Activated CD4-positive, alpha-beta T cell treated with anti-CD3 and anti-CD28 coated beads, Interleukin-2, amount 50 U/mL, for 1 hour (primary cell): ENCODE measurements around the gene RABEP2.
A peak's percentile ranks its signal among the peaks of the same experiment; 100 is the strongest.
"Not testable (repeated sequence)": the region's sequence is repeated elsewhere in the genome, so short reads cannot be mapped to it uniquely, and the experiment has no call there.

Experiments used
- DNase-seq: peaks from one replicate; pipeline ENCODE4 v3.0.0-alpha.2; 2020

RABEP2 gene

DNA sequence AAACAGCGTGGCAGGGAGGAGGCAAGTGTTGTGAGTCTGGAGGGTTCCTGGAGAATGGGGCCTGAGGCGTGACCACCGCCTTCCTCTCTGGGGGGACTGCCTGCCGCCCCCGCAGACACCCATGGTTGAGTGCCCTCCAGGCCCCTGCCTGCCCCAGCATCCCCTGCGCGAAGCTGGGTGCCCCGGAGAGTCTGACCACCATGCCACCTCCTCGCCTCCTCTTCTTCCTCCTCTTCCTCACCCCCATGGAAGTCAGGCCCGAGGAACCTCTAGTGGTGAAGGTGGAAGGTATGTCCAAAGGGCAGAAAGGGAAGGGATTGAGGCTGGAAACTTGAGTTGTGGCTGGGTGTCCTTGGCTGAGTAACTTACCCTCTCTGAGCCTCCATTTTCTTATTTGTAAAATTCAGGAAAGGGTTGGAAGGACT is 6.8 kb upstream of the RABEP2 start, which contains the start of gene CD19:
Gene CD19 (plus strand): TSS at position 171 of the 425 bp plus-strand sequence. CDS start 30 bp downstream, at position 201.
- no peak for DNase-seq

DNA sequence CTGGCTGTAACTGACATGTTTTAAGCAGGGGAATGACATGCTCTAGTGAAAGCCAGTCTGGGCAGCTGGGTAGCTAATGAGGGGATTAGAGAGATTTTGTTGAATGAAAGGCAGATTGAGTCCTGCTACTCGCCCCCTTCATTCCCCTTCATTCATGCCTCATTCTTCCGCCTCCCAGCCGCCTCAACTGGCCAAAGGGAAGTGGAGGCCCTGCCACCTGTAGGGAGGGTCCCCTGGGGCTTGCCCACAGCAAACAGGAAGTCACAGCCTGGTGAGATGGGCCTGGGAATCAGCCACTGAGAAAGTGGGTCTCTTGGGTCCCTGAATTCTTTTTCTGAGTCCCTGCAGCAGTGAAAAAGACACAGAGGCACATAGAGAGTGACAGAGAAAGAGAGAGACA is 5.6 kb upstream of the RABEP2 start:
- no peak for DNase-seq

DNA sequence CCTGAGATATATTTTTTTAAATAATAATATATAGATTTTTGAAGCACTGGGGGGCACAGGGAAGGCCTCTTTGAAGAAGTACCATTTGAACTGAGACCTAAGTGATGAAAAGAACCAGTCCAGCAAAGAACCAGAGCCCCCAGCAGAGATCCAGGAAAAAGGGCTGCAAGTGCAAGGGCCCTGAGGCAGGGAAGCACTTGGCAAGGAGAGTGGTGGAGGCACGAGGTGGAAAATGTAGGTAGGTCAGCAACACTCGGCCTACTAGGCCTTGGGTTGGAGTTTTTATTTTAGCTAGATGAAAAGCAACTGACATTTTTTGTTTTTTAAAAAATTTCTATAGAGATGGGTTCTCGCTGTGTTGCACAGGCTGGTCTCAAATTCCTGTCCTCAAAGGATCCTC is 5.2 kb upstream of the RABEP2 start:
- no peak for DNase-seq

DNA sequence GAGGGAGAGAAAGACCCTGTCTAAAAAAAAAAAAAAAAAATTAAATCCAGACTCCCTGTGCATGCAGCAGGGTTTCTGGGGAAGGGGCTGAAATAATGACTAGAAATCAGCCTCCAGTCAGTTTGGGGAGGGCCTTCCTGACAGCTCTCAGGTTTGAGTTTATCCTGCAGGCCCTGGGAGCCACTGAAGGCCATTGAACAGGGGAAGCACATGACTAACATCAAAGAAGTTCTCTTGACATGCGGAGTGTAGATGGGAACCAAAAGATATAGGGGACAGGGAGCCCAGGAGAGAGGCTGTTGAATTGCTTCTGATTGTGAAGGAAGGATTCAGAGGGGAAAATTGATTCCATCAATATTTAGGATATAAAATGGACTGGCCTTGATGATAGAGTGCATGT is 2.8 kb upstream of the RABEP2 start:
- DNase-seq: no peak

DNA sequence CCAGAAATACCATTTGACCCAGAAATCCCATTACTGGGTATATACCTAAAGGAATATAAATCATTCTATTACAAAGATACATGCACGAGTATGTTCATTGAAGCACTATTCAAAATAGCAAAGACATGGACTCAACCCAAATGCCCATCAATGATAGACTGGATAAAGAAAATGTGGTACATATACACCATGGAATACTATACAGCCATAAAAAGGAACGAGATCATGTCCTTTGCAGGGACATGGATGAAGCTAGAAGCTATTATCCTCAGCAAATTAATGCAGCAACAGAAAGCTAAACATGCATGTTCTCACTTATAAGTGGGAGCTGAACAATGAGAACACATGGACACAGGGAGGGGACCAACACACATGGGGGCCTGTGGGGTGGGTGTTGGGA is 1.2 kb upstream of the RABEP2 start:
- not testable (repeated sequence) for DNase-seq

DNA sequence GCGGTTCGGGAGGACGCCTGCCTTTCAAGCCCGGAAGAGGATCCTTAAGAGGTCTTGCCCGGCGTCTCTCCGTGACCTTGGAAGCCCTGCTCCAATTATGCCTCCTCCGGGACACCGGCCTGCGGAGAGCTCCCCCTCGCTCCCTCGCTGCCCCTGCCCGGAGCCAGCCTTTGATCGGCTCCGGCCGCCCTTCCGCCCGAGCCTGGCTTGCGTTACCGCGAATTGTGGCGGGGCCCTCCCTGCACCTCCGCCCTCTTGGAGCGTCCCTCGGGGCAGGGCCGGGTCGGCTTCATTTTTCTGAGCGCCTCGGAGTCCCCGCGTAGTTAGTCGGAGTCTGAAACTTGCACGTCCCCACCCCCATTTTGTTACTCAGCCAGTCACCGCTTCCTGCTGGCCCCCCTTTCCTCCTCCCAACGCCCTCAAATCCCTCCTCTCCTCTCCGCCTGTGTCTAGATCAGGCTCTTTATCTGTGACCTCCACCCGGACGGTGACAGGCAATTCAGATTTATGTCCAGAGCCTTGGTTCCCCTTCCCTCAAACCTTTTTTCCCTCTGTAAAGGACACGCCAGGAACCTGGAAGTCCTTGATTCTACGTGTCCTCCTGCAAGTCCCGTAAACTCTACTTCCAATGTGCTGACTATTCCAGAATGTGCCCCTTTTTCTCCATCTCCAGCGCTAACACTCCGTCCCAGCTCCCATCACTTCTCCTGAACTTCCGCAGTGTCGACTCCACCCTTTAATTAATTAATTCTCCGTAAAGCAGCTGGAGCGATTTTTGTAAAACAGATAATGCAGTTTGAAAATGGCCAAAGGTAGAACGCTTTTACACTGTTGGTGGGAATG is 569 bp upstream of the RABEP2 start:
- peak; percentile 73 for DNase-seq

DNA sequence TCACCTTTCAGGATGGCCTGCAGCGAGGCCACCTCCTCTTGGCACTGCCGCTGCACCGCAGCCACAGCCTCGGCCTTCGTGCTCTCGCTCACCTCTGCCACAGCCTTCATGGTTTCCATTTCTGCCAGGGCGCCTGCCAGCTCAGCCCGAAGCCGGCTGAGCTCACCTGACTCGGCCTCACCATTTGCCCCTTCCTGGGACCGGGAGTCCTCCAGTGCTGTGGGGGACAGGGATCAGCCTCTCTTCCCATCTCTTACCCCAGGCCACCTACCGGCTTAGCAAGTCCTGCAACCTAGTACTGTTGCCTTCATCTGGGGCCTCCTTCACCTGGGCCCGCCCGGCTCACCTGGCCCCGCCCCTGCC is 658 bp downstream of the RABEP2 start:
- DNase-seq: no peak

DNA sequence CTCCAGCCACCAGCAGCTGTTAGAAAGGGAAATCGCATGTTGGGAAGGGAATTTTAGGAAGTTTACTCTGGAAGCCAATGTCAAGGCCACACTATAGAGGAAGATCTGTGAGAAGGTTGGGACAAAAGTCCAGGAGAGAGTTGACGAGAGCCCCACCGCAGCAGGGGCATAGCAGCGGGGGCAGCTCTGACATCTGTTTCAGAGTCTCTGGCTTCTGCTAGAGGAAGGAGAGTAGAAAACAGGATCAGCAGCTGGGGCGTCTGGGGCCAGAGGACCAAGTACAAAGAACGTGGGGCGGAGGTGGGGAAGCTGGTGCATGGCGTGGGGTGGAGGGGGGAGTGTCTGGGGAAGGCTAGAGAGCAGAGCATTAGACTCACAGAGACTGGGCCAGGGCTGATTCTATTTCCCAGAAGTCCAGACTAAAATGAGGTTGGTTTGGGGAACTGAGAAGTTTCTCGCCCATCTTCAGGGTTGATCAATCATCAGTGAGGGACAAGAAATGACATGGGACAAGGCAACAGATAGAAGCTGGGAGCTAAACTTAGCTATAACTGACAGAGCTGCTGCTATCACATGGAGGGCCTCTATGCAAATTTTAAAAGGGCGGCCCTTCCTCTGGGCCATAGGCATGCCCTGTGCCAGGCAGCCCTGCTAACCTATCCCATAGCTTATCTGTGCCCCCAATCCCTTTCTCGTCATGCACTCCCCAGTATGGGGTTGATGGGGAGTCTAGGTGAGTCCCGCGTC is 1.2 kb downstream of the RABEP2 start:
- DNase-seq: no peak

DNA sequence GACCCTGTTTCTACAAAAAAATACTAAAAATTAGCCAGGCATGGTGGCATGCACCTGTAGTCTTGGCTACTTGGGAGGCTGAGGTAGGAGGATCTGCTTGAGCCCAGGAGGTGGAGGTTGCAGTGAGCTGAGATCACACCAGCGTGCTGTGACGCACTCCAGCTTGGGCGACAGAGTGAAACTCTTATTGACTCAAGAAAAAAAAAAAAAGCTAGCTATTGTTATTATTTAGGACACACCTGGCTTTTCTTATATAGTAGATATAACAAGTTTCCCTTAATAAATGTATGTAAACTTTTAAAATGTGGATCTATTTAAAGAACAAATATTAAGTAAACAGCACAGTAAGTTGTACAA is 1.8 kb downstream of the RABEP2 start:
- no peak for DNase-seq

DNA sequence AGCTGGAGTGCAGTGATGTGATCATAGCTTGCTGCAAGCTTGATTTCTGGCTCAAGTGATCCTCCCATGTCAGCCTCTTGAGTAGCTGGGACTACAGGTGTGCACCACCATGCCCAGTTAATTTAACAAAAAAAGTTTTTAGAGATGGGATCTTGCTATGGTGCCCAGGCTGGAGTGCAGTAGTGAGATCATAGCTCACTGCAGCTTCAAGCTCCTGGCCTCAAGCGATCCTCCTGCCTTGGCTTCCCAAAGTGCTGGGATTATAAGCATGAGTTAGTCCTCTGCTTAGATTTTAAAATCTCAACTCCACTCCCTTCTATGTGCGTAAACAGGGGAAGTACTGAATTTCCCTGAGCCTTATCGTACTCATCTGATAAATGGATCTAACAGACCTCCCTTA is 6.3 kb downstream of the RABEP2 start:
- DNase-seq: no peak

DNA sequence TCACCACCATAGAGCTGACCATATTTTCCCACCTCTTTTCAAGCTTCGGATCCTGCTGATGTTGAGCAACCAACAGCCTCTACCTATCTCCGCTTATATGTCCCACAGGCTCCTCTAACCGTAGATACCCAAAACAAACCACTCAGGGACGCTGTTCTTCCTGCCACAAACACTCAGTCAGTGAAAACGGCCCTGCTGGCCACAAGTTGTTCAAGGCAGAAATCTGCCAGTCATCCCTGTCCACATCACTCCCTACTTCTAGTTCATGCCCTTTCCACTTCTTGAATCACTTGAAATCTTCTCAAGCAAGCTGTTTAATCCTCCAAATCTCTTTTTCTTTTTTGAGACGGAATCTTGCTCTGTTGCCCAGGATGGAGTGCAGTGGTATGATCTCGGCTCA is 7.9 kb downstream of the RABEP2 start:
- no peak for DNase-seq

DNA sequence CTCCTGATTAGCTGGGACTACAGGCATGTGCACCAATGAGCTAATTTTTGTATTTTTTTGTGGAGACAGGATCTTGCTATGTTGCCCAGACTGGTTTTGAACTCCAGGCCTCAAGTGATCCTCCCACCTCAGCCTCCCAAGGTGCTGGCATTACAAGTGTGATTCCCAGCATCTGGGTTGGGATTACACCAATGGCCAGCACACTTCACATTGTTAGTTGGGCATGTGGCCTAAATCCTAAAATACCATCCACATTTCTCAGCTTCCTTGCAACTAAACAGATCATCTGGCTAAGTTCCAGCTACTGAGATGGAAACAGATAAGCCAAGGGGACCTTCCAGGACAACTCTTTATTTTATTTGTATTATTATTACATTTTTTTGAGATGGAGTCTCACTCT is 9.9 kb downstream of the RABEP2 start:
- no peak for DNase-seq

DNA sequence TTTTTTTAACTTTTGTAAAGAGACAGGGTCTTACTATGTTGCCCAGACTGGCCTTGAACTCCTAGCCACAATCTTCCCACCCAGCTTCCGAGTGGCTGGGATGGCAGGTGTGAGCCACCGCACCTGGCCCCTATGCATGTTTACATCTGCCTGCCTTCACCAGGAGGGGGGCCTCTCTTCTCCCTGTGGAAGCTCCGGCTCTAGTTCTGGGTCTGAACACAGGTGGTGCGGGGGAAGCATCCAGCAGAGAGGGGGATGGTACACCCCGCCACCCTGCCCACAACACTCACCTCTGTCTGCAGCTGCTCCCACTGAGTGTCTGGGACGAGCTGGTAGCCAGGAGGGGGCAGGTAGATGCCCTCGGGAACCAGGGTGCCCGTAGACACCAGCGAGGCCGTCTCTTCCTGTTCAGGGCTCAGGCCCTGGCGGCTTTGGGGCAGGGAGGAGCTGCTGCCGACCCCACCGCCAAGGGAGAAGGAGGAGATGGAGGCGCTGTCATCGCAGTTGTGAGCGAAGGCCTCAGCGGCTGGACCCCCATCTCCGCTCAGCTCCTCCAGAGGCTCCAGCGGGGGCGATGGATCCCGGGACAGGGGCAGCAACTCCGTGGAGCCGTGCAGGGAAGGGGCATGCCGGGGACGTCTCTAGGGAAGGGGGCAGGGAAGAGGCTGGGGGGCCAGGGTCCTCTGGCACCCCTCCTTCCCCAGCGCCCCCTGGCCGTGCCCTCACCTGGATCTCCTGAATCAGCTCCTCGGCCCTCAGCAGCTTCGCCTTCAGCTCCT is 10.9 kb downstream of the RABEP2 start:
- no peak for DNase-seq

DNA sequence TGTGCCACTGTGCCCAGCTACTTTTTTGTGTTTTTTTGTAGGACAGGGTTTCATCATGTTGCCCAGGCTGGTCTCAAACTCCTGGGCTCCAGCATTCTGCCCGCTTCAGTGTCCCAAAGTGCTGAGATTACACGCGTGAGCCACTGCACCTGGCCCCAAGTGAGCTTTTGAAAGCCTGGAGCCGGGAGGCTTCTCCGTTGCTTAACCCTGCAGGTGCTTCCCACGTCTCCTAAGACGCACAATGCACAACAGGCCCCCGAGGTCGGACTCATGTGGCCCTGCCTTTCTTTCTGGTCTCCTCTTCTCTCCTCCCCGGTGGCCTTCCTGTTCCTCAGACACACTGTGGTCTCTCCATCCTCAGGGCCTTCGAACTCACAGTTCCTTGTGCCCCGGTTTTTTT is 12.5 kb downstream of the RABEP2 start:
- DNase-seq: no peak

DNA sequence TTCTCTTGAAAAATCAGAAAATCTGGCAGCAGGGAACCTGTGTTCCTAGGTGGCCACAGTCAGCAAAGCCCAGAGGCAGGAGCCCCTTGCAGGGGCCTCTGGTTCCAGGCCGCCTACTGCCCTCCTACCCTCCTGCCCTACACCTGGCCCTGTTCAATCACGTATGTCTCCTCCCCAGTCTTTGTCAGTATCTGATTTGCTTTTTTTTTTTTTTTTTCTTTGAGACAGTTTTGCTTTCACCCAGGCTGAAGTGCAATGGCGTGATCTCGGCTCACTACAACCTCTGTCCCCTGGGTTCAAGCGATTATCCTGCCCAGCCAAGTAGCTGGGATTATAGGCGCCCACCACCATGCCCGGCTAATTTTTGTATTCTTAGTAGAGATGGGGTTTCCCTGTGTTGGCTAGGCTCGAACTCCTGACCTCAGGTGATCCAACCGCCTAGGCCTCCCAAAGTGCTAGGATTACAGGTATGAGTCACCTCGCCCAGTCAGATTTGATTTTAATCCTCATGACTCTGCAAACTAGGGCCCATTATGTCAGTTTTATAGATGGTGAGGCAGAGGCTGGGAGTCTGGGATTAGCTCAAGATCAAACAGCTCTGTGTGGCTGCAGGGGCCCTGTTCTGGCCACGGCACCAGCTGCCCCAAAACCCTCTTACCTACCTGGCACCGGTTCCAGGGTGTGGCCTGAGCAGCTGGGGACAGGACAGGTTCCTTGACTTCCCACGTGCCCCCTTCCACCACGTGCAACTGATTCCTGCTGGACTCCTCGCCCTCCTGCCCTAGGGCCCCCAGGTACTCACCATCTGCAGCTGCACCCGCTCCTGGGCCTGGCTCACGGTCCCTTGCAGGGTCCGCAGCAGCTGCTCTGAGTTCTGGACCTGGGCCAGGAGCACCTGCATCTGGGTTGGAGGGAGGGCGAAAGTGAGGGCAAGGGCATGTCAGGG is 14.7 kb downstream of the RABEP2 start:
- DNase-seq: no peak

DNA sequence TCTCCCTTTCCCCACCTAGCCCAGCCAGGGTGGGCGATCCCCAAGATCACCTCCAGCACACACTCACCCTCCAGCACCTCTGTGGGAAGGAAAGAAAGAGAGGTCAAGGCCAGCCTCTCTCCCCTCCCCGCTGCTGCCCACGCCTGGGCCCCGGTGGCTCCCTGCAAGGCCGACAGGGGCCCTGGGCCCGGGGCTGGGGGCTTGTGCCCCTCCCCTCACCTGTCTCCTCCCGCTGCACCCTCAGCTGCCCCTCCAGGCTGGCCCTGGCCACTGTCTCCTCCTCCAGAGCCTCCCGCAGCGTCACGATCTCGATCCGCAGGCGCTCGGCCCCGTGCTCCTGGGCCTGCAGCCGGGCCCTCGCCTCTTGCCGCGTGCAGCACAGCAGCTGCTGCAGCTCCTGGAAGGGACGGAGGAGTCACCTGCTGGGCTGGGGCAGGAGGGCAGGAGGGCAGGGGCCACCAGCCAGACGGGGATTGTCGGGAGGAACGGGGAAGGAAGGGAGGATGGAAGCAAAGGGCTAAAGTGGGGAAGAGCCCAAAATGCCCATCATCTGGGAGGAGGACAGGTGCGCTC is 19.2 kb downstream of the RABEP2 start:
- DNase-seq: no peak

DNA sequence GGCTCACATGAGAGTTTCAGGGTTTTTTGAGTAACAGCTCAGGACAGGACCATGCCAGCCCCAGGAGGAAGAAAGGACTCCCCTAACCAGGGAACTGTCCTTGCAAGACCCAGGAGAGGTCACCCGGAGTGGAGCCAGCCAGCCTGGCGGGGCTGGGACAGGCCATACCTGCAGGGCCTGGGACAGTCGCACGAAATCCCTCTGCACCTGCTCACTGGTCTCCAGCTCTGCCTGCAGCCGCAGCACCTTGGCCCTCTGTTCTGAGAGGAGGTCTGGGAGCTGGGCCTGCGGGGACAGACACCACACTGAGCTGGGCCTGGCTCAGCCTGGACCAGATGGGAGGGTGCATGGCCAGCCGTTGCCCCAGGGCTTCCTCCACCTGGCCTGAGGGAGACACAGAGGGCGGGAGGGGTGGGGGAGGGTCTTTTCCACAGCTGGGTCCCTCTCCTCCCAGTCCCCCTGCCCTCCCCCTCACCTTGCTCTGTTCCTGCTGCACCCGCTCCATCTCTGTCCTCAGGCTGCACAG is 19.7 kb downstream of the RABEP2 start:
- no peak for DNase-seq

DNA sequence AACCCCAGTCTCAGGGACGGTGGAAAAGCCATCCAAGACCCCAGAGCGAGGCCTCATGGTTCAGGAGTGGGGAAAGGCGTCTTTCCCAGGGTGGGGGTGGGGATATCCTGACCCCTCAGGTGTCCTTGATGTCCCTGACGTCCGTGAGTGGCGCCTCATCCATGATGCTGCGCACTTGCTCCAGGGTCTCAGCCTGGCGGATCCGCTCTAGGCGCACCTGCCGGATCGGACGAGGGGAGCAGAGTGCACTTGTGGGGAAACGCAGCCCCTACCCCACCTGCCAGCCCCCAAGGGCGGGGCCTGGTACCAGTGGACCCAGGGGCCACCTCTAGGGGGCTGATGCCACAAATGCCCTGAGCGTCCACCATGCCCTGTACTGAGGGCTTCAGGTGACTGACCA is 20.2 kb downstream of the RABEP2 start:
- DNase-seq: no peak

DNA sequence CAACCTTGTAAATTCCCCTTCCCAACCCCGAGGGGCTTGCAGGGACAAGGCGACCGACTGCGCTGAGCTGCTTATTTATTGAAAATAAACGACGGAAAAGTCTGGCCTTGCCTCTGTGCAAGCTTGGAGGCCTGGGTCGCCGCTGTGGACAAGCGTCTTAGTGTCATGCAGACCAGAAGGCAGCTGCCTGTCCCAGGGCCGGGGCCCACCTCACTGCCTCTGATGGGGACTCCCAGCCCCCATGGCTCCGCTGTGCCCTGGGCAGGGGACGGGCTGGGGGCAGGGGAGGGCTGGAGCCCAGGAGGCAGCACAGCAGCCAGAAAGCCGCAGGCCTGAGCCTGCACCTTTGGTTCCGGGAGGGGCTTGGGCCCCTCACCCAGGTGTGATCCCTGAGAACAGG is 20.7 kb downstream of the RABEP2 start:
- no peak for DNase-seq

DNA sequence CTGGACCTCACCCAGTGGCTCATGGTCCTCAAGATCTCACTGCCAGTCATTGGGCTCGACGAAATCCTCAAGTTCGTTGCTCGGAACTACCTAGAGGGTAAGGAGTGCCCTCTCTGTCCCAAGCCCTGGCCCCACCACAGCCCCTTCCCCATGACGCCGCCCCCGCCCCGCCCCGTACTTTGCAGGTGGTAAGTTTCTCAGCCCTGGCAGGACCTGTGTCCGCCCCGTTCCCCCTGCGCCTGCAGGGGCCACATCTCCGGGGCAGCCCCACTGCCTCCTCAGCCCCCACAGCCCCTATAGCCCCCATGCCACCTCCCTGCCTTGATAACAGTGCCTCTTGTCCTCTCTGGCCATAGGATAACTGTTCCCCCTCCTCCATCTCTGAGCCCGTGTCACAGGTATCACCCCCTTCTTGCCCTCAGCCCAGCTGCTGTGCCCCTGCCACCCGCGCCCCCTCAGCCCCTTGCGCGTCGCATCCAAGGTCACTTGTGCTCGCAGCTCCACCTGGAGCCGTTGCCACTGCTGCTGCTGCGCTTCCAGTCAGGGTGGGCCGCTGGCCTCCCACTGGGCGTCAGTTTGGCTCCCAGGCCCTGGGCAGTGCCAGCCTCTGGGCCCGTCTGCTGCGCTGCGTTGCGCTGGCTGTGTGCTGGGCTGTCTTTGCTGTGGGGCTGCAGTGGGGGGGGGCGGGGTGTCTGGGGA is 21.5 kb downstream of the RABEP2 start:
- no peak for DNase-seq

DNA sequence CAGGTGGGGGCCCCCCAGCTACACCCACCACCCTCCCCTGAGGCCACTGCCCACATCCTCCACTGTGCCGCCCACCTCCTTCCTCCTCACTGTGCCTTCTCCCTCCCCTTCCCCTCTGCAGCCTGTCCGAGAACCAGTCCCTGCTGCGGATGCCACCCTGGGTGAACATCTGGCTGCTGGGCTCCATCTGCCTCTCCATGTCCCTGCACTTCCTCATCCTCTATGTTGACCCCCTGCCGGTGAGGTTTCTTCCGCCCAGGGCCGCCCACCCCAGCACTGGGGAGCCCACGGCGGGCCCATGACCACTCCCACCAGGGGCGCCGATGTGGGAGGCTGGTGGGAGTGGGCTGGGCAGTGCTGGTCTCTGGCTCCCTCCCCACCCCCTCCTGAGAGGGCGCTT is 22.1 kb downstream of the RABEP2 start:
- DNase-seq: no peak
